Gastroesophageal sphincter (tissue), 3 donors: ENCODE data around the gene OCIAD1.

Experiments used
- EP300 ChIP-seq: sonication (generic); formaldehyde crosslinking; IDR thresholded peaks from one replicate; pipeline ENCODE4 v1.6.1; 2017; ENCODE audit warnings: antibody characterized with exemption, mild to moderate bottlenecking
- POLR2A ChIP-seq, 2 donors: fragments of 450-650 bp; IDR thresholded peaks; one replicate each; pipeline ENCODE4 v1.6.1; 2017; ENCODE audit warnings: antibody characterized with exemption in 2 of 2, mild to moderate bottlenecking in 2 of 2, moderate library complexity in 1 of 2
- POLR2AphosphoS5 ChIP-seq: sonication (generic); formaldehyde crosslinking; IDR thresholded peaks from one replicate; pipeline ENCODE4 v1.6.1; 2017; ENCODE audit warnings: antibody characterized with exemption
- TF ChIP-seq, protein P1 (sequence below), 4 experiments: fragments of 200-600 bp in 2 of 4; fragments of 450-650 bp in 2 of 4; sonication (generic) in 1 of 4; IDR thresholded peaks; one replicate each; pipeline ENCODE4 v1.5.1; 2017 to 2019; ENCODE audit warnings: antibody characterized with exemption in 4 of 4, mild to moderate bottlenecking in 2 of 4, moderate library complexity in 2 of 4

- TF ChIP-seq, protein P1, sequence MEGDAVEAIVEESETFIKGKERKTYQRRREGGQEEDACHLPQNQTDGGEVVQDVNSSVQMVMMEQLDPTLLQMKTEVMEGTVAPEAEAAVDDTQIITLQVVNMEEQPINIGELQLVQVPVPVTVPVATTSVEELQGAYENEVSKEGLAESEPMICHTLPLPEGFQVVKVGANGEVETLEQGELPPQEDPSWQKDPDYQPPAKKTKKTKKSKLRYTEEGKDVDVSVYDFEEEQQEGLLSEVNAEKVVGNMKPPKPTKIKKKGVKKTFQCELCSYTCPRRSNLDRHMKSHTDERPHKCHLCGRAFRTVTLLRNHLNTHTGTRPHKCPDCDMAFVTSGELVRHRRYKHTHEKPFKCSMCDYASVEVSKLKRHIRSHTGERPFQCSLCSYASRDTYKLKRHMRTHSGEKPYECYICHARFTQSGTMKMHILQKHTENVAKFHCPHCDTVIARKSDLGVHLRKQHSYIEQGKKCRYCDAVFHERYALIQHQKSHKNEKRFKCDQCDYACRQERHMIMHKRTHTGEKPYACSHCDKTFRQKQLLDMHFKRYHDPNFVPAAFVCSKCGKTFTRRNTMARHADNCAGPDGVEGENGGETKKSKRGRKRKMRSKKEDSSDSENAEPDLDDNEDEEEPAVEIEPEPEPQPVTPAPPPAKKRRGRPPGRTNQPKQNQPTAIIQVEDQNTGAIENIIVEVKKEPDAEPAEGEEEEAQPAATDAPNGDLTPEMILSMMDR (IDR thresholded peaks at IDR 0.05): no peak
- no peak for TF ChIP-seq POLR2AphosphoS5
- TF ChIP-seq POLR2A (IDR thresholded peaks at IDR 0.05): no peak
- no peak for TF ChIP-seq EP300
These were observed 32.8 kb downstream of the OCIAD1 start for GRCh38 chr4:48863728-48864127.
